Fibroblast of skin of scalp (primary cell): ENCODE data around the gene SRSF7. TPM values are rescaled to one million over a fixed set of nuclear protein-coding genes. Genes with fewer than 3 reads are reported as not detected.
"Not testable (repeated sequence)": the region's sequence is repeated elsewhere in the genome, so short reads cannot be mapped to it uniquely, and the experiment has no call there.

Source experiments
- DNase-seq: peaks from one replicate; pipeline ENCODE4 v3.0.0-alpha.2; 2013
- polyA plus RNA-seq, 2 experiments: library from polyadenylated mRNA; unstranded; fragments of 120-200 nt; gene quantifications; one replicate each; pipeline ENCODE4 v1.2.1, GENCODE V29; 2013; ENCODE audit not compliant: insufficient read length in 2 of 2

SRSF7 gene
- 135 TPM for polyA plus RNA-seq (2013, experiment 1 of 2; ENCODE audit: insufficient read length)
- polyA plus RNA-seq (2013, experiment 2 of 2; ENCODE audit: insufficient read length): 137 TPM

GRCh38 chr2:38750891-38751595 is at the start of gene SRSF7:
TSS of gene SRSF7 (minus strand) at chr2:38751361. CDS start at chr2:38751256, 105 bp downstream.
- peak; percentile 99 for DNase-seq

DNA sequence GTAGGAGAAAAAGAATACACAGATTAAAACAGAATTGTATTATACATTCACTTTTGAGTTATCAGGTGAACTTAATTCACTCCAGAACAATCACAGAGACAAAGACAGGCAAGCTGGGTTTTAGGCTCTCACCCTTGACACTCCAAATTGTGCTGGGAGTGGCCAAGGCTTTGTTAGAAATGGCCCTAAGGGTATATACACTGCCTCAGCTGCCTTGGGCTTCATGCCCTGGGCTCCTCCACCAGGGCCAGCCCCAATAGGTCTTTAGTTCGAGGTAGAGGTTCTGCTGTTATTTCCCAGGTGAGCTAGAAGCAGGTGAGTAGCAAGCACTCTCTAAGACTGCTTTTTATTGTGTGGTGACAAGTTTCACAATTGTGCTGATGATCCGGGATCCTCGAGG is 46.8 kb upstream of the SRSF7 start:
- no peak for DNase-seq

DNA sequence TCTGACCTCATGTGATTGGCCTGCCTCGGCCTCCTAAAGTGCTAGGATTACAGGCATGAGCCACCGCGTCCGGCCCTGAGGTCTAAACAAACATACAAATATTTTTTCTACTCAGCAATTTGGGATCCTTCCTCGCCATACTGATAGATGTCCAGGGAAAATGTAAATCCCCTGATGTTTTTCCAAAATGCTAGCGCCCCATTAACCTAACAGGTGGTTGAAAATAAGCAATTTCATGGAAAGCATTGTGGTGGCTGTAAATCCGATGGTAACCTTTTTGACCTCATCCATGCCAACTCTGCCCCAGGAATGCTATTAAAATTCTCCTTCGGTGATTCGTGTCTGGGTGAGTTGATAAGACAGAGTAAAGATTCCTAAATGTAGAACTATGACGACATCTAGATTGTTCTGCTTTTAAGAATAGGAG is 46.1 kb upstream of the SRSF7 start:
- DNase-seq: no peak

GRCh38 chr2:38795016-38795415 is 43.9 kb upstream of the SRSF7 start:
- not testable (repeated sequence) for DNase-seq

DNA sequence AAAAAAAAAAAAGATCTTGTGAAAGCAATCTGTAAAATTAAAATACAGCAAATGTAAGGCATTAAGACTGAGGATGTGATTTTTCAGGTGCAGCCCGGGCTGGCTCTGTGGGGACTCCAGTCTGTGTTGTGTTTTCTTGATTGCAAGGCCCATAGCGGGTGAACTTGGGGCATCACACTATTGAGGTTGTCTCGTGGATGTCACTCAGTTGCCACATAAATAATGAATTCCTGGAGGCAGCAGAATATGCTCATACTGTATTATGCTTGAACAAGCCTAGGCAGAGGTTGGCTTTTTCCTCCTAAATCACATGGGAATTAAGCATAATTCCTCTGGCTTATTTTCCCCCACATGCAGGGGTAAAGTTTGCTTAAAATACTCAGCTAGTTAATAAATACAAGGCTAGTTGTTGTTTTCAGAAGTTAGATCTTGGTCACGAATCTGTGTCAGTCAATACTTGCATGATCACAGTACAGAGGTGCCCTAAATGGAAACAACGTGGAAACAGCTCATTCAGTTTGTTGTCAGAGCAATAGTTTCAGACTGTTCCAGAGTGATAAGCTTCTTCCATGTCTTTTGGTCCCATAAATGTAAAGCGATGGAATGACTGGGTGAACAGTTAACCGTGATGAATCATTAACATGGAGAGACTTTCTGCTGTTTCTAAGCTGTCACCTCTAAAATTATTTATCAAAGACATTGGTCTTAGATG is 43.2 kb upstream of the SRSF7 start:
- no peak for DNase-seq

GRCh38 chr2:38793511-38793910 is 42.4 kb upstream of the SRSF7 start:
- DNase-seq: no peak

GRCh38 chr2:38792751-38793150 is 41.6 kb upstream of the SRSF7 start:
- no peak for DNase-seq

- DNase-seq: not testable (repeated sequence)
Observed at GRCh38 chr2:38792321-38792720, 41.2 kb upstream of the SRSF7 start.

- DNase-seq: no peak
Observed at GRCh38 chr2:38791744-38792143, 40.6 kb upstream of the SRSF7 start.

- no peak for DNase-seq
Observed at GRCh38 chr2:38789691-38790090, 38.5 kb upstream of the SRSF7 start.

DNA sequence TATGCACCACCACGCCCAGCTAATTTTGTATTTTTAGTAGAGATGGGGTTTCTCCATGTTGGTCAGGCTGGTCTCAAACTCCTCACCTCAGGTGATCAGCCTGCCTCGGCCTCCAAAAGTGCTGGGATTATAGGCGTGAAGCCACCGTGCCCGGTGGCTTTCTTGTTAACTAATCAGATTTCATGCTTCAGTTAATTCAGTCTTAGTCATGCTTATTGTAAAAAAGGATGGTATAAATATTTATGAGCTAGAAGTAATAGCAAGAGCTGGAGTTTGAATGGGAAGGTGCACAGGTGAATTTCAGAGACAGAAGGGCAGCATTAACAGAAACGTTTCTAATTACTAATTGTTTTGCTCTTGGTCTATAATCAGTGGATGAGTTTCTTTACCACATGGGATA is 37.1 kb upstream of the SRSF7 start:
- no peak for DNase-seq

- DNase-seq: no peak
Observed at GRCh38 chr2:38783586-38783985, 32.4 kb upstream of the SRSF7 start.

GRCh38 chr2:38778687-38779082 is 27.5 kb upstream of the SRSF7 start:
- no peak for DNase-seq

GRCh38 chr2:38776531-38776930 is 25.4 kb upstream of the SRSF7 start:
- DNase-seq: no peak

DNA sequence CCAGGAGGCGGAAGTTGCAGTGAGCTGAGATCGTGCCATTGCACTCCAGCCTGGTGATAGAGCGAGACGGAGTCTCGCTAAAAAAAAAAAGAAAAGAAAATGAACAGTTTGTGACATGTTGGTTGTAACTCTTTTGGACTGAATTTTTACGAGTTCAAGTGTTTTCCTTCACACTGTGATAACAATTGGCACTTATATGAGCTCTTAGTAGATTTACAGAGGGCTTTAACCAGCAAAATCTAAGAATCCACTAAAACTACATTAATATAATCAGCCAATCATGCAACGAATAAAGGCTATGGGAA is 24.7 kb upstream of the SRSF7 start:
- DNase-seq: no peak

GRCh38 chr2:38775097-38775920 is 24.1 kb upstream of the SRSF7 start:
- DNase-seq: no peak

GRCh38 chr2:38771632-38772031 is 20.5 kb upstream of the SRSF7 start:
- peak; percentile 8 for DNase-seq

DNA sequence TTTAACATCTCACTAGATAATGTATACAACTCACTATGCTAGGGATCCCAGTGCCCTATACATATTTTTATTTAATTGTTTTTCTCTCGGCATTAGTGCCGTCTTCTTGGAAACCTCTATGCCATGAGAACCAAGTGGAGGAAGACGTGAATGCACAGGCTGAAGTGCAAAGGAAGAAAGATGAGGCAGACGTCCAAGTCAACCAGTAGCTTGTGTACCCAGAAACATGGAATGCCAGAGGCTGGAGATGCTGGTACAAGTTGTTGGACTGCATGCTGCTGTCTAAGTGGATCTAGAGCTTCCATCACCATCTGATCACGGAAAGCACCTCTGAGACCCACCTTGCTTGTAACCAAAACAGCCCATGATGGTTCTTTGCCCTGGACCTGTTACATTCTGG is 14.4 kb upstream of the SRSF7 start:
- no peak for DNase-seq

DNA sequence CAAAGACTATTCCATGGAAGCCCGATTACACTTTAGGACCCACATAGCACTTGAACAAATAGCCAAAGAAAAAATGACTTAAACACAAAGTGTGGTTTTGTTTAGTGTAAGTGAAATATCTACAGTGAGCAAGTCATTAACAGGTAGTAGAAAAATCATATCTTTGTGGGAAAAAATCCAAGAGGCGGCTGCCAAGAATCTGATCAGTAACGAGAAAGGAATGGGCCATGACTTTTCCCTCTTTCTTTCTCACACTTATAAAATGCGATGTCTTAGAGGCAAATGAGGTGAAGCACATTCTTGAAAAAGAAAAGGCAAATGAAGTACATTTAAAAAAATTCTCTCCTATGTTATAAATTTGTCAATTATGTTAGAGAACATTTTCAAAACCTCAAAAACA is 14.0 kb upstream of the SRSF7 start:
- DNase-seq: peak; percentile 72

GRCh38 chr2:38763728-38764127 is 12.6 kb upstream of the SRSF7 start:
- DNase-seq: no peak

DNA sequence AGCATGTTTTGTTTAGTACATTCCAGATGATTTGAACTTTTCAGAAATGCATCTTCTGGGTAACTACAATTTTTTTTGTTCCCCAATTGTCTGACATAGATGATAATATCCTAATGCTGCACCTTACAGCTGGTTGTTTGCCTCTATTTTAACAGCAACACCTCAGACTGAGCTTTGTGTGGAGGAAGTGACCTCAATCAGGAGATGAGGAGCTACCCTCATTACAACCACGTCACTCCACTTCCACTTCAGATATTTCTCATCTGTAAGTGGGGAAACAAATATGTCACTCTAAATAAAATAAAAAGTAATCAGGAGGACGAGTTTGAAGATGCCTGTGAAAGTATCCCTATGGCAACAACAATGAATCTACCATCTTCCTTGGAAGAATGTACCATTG is 12.1 kb upstream of the SRSF7 start:
- DNase-seq: no peak

DNA sequence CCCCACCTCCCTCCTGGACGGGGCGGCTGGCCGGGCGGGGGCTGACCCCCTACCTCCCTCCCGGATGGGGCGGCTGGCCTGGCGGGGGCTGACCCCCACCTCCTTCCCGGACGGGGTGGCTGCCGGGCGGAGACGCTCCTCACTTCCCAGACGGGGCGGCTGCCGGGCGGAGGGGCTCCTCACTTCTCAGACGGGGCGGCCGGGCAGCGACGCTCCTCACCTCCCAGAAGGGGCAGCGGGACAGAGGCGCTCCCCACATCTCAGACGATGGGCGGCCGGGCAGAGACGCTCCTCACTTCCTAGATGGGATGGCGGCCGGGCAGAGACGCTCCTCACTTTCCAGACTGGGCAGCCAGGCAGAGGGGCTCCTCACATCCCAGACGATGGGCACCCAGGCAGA is 4.7 kb upstream of the SRSF7 start:
- DNase-seq: not testable (repeated sequence)

- DNase-seq: no peak
Observed at GRCh38 chr2:38754506-38754905, 3.3 kb upstream of the SRSF7 start.
